PC-9 (cell line): ENCODE results near the gene ZNF428. TPM values are rescaled to one million over a fixed set of nuclear protein-coding genes. Genes with fewer than 3 reads are reported as not detected.

Experiments
- BruUV-seq: library from RNA; stranded (reverse); fragments of 400-500 nt; replicated peaks from 2 replicates; lab custom pipeline; 2021; lab: Mats Ljungman, UMichigan
- CTCF ChIA-PET: fragments of 300-600 bp; sonication (Branson Sonifier 250); formaldehyde crosslinking; loops from one replicate; lab custom pipeline; 2022; ENCODE audit warnings: antibody characterized with exemption; lab: Charles Lee
- POLR2A ChIA-PET: fragments of 300-600 bp; sonication (Branson Sonifier 250); formaldehyde crosslinking; loops from one replicate; lab custom pipeline; 2022; ENCODE audit warnings: antibody characterized with exemption; ENCODE audit not compliant: unreplicated experiment; lab: Charles Lee
- DNase-seq, 2 experiments: peaks; one replicate each; pipeline versions ENCODE4 v3.0.0 to v3.0.0-alpha.2; 2015 to 2022; ENCODE audit warnings: mixed read lengths in 1 of 2
- H2AFZ ChIP-seq: fragments of 200-600 bp; sonication (generic); 2 replicates; pipeline ENCODE4 v1.8.1; 2017; ENCODE audit warnings: antibody characterized with exemption
- H3F3A ChIP-seq: fragments of 200-600 bp; sonication (generic); 2 replicates; pipeline ENCODE4 v1.8.1; 2017; ENCODE audit warnings: antibody characterized with exemption, mild to moderate bottlenecking, low read depth; ENCODE audit not compliant: insufficient read depth
- H3K27ac ChIP-seq: fragments of 200-600 bp; sonication (generic); 2 replicates; pipeline ENCODE4 v1.6.1; 2016; ENCODE audit warnings: mixed run types
- H3K27me3 ChIP-seq: fragments of 200-600 bp; sonication (generic); 2 replicates; pipeline ENCODE4 v1.6.1; 2016; ENCODE audit warnings: low read depth, mixed run types; ENCODE audit not compliant: insufficient read depth
- H3K36me3 ChIP-seq: fragments of 200-600 bp; sonication (generic); 2 replicates; pipeline ENCODE4 v1.6.1; 2016; ENCODE audit warnings: low read depth, mixed run types
- H3K4me1 ChIP-seq: fragments of 200-600 bp; sonication (generic); replicated peaks from 2 replicates; pipeline ENCODE4 v1.6.1; 2016; ENCODE audit warnings: mixed run types; ENCODE audit not compliant: insufficient read depth
- H3K4me2 ChIP-seq: fragments of 200-600 bp; sonication (generic); 2 replicates; pipeline ENCODE4 v1.6.1; 2017; ENCODE audit warnings: mixed run types
- H3K4me3 ChIP-seq: fragments of 200-600 bp; sonication (generic); 2 replicates; pipeline ENCODE4 v1.6.1; 2016; ENCODE audit warnings: mixed run types
- H3K79me2 ChIP-seq: fragments of 200-600 bp; sonication (generic); 2 replicates; pipeline ENCODE4 v1.6.1; 2017; ENCODE audit warnings: low read depth, mixed run types
- H3K9me2 ChIP-seq: fragments of 200-600 bp; sonication (generic); 2 replicates; pipeline ENCODE4 v1.8.1; 2017; ENCODE audit warnings: mild to moderate bottlenecking; ENCODE audit not compliant: insufficient read depth
- H3K9me3 ChIP-seq: fragments of 200-600 bp; sonication (generic); 2 replicates; pipeline ENCODE4 v1.8.1; 2016; ENCODE audit warnings: low read depth; ENCODE audit not compliant: insufficient read depth
- H4K20me1 ChIP-seq: fragments of 200-600 bp; sonication (generic); 2 replicates; pipeline ENCODE4 v1.8.1; 2017; ENCODE audit not compliant: insufficient read depth
- CTCF ChIP-seq: fragments of 200-600 bp; sonication (generic); conservative IDR thresholded peaks from 2 replicates; pipeline ENCODE4 v1.6.1; 2017; ENCODE audit warnings: mixed run types, antibody characterized with exemption, mild to moderate bottlenecking, moderate library complexity
- EZH2 ChIP-seq: fragments of 200-600 bp; sonication (generic); IDR thresholded peaks from 2 replicates; pipeline ENCODE4 v1.8.0; 2017; ENCODE audit warnings: antibody characterized with exemption, low read depth
- intact Hi-C: fragments of 100-400 bp; cut with micrococcal nuclease; formaldehyde crosslinking; loops from one replicate; pipeline ENCODE4 v1.10.0; 2022; ENCODE audit not compliant: unreplicated experiment
- total RNA-seq: library from RNA; stranded (reverse); gene quantifications from 2 replicates; pipeline ENCODE4 v1.2.3, GENCODE V29; 2021

ZNF428 gene
- total RNA-seq, 1 experiment from 2014 or later = 46.6 TPM

DNA sequence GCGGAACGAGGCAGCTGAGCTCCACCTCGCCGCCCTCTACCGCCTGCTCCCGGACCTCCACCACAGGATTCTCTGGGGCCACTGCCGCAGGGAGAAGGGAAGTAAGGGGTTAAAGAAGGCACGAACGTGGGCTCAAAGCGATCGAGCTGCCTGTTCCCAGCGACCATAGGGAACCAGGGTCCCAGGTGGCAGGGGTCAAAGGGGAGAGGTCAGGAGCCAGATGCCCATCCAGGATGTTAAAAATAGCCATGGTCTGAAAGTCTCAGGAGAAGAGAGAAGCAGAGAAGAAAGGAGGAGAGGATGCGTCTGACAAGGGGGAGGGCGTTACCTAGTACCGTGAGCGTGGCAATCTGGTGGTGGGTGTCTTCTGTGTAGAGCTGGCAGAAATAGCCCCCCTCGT, 7.4 kb upstream of the ZNF428 start:
- ChIA-PET CTCF (no interaction called here), POLR2A (no interaction called here)
- Histone ChIP-seq H3K4me3 (no peak overlapping the region), H4K20me1 (no peaks in the 10 kb centered on the region), H3F3A (peaks cover 12% of the 10 kb centered on the region; the same call in 1 of the 2 replicates), H3K27ac (no peak overlapping the region), H3K79me2 (no peaks in the 10 kb centered on the region), H3K9me2 (no peaks in the 10 kb centered on the region), H2AFZ (no peak overlapping the region), H3K27me3 (no peaks in the 10 kb centered on the region), H3K36me3 (no peaks in the 10 kb centered on the region), H3K4me1 (no peaks in the 10 kb centered on the region), H3K4me2 (no peak overlapping the region), H3K9me3 (no peaks in the 10 kb centered on the region)
- no peak for TF ChIP-seq CTCF
- TF ChIP-seq EZH2 = no peak
- intact Hi-C loops = no loop called here
- DNase-seq = no peak
- no TSS peak for BruUV-seq

DNA sequence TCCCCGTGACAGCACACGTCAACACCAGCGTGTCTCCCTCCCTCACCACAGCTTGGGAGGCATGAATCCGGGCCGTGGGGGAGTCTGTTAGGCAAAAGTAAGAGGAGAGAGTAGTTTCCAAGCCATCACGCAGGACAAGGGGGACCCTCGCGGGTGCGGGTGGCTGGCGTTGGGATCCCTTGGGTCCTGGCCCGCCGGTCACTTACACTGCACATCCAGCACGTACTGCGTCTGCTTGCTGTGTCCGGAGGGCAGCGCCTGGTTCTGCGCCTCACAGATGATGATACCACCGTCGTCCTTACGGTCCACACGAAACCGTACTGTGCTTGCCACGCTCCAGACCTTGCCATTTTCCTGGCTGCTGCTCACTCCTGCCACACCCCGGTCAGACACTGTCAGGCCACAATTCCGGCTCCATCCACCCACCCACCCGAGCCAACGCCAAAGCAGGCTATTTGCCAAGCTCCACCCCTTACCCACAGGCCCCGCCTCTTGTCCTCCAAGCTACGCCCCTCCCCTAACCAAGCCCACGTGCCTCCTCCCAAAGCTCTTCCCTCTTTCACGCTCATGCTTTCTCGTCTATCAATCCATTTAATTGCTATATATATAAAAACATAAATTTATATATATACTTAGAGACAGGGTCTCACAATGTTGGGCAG, 6.6 kb upstream of the ZNF428 start:
- intact Hi-C loops = no loop called here
- H3K4me2 ChIP-seq = no peak overlapping the region
- TF ChIP-seq EZH2 (no peak), CTCF (no peak)
- no peaks in the 10 kb centered on the region for H3K9me2 ChIP-seq
- peaks cover 17% of the 10 kb centered on the region; the same call in 1 of the 2 replicates for H3F3A ChIP-seq
- no peaks in the 10 kb centered on the region for H3K9me3 ChIP-seq
- no peaks in the 10 kb centered on the region for H3K36me3 ChIP-seq
- no peak for DNase-seq
- CTCF ChIA-PET = no interaction called here
- no peak overlapping the region for H2AFZ ChIP-seq
- H3K4me1 ChIP-seq = no peaks in the 10 kb centered on the region
- BruUV-seq = no TSS peak
- no peaks in the 10 kb centered on the region for H4K20me1 ChIP-seq
- POLR2A ChIA-PET = no interaction called here
- no peak overlapping the region for H3K4me3 ChIP-seq
- no peaks in the 10 kb centered on the region for H3K27me3 ChIP-seq
- H3K27ac ChIP-seq = no peak overlapping the region
- H3K79me2 ChIP-seq = 0 out of 2 replicates have a peak, but pooled peaks cover under 1% of the 10 kb centered on the region

DNA sequence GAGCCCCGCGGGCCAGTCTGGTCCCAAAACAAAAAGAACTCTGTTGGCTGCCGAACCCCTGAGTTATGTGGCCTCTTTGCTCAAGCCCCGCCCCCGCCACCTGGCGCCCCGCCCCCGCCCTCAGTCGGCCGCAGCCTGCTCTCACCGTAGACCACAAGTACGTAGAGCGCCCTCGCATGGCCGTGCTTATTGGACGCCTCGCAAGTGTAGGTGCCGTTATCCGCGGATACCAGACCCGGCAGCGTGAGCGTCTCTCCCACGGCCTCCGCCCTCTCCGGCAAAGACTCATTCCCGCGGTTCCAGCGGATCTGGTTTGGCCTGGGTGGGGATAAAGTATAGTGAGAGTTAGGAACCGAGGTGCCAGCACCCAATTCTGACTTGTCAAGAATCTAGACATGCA, 5.5 kb upstream of the ZNF428 start:
- no peak overlapping the region for H3K4me2 ChIP-seq
- 0 out of 2 replicates have a peak, but pooled peaks cover 8% of the 10 kb centered on the region for H3K79me2 ChIP-seq
- no TSS peak for BruUV-seq
- DNase-seq = no peak
- ChIA-PET CTCF (interaction anchor here (0.6 kb wide), 1 partner anchor 72 kb away, joined by 3 read pairs; no protein-coding TSS in a partner anchor), POLR2A (no interaction called here)
- H3K9me3 ChIP-seq = no peaks in the 10 kb centered on the region
- no peaks in the 10 kb centered on the region for H4K20me1 ChIP-seq
- H3F3A ChIP-seq = peaks cover 26% of the 10 kb centered on the region; the same call in 1 of the 2 replicates
- H3K27me3 ChIP-seq = no peaks in the 10 kb centered on the region
- peaks cover 9% of the 10 kb centered on the region for H3K4me1 ChIP-seq
- no peaks in the 10 kb centered on the region for H3K9me2 ChIP-seq
- no peak overlapping the region for H3K4me3 ChIP-seq
- no peak overlapping the region for H3K27ac ChIP-seq
- H2AFZ ChIP-seq = no peak overlapping the region
- H3K36me3 ChIP-seq = no peaks in the 10 kb centered on the region
- intact Hi-C loops = no loop called here
- TF ChIP-seq CTCF (no peak), EZH2 (no peak)
